SK-N-SH (cell line): Measurements from ENCODE around the gene TSPAN32. TPM values are rescaled to one million over a fixed set of nuclear protein-coding genes. Genes with fewer than 3 reads are reported as not detected.

Experiments
- CTCF ChIA-PET: fragments of 300-600, 350-600 bp; formaldehyde crosslinking; extraction: SDS; loops from one replicate; lab custom pipeline; 2021; lab: Yijun Ruan, JAX
- POLR2A ChIA-PET: fragments of 350-600 bp; sonication (Branson Sonifier 250); formaldehyde crosslinking; extraction: SDS; loops from one replicate; lab custom pipeline; 2020; ENCODE audit warnings: antibody characterized with exemption, inconsistent platforms; lab: Yijun Ruan, JAX
- DNase-seq: peaks from one replicate; pipeline ENCODE4 v3.0.0; 2012
- H2AFZ ChIP-seq: fragments of 200-600 bp; sonication (generic); 2 replicates; pipeline ENCODE4 v1.8.1; 2016; ENCODE audit warnings: antibody characterized with exemption, mild to moderate bottlenecking, low read depth
- H3F3A ChIP-seq: fragments of 200-600 bp; sonication (generic); replicated peaks from 2 replicates; pipeline ENCODE3; 2016; ENCODE audit warnings: antibody characterized with exemption, mild to moderate bottlenecking; ENCODE audit not compliant: insufficient read depth
- H3K27ac ChIP-seq, 2 experiments: fragments of 200-500 bp in 1 of 2; fragments of 200-600 bp in 1 of 2; sonication (Bioruptor generic) in 1 of 2; sonication (generic), shearing (Covaris generic) in 1 of 2; 2 replicates each; pipeline versions ENCODE4 v1.5.1 to v1.6.1; 2014 to 2016; ENCODE audit warnings: low read depth in 2 of 2, inconsistent platforms in 1 of 2, low read length in 1 of 2, mild to moderate bottlenecking in 1 of 2, mixed read lengths in 1 of 2
- H3K27me3 ChIP-seq: fragments of 200-600 bp; sonication (generic), shearing (Covaris generic); 2 replicates; pipeline ENCODE4 v1.6.1; 2016; ENCODE audit warnings: mixed run types; ENCODE audit not compliant: insufficient read depth
- H3K36me3 ChIP-seq, 2 experiments: fragments of 200-500 bp in 1 of 2; fragments of 200-600 bp in 1 of 2; sonication (Bioruptor generic) in 1 of 2; sonication (generic) in 1 of 2; replicated peaks in 1 of 2; 2 replicates each; pipeline versions ENCODE3 to v1.5.1; 2014 to 2016; ENCODE audit warnings: low read length in 1 of 2, mild to moderate bottlenecking in 1 of 2; ENCODE audit not compliant: insufficient read depth in 2 of 2, control insufficient read depth in 1 of 2
- H3K4me1 ChIP-seq, 2 experiments: fragments of 200-500 bp in 1 of 2; fragments of 200-600 bp in 1 of 2; sonication (Bioruptor generic) in 1 of 2; sonication (generic), shearing (Covaris generic) in 1 of 2; 2 replicates each; pipeline versions ENCODE4 v1.5.1 to v1.6.1; 2014 to 2016; ENCODE audit warnings: low read depth in 1 of 2, low read length in 1 of 2, mixed run types in 1 of 2; ENCODE audit not compliant: insufficient read depth in 2 of 2, control insufficient read depth in 1 of 2
- H3K4me2 ChIP-seq: fragments of 200-600 bp; sonication (generic), shearing (Covaris generic); 2 replicates; pipeline ENCODE4 v1.6.1; 2017; ENCODE audit warnings: mixed run types
- H3K4me3 ChIP-seq, 2 experiments: fragments of 200-500 bp in 1 of 2; fragments of 200-600 bp in 1 of 2; sonication (Bioruptor generic) in 1 of 2; sonication (generic), shearing (Covaris generic) in 1 of 2; 2 replicates each; pipeline versions ENCODE4 v1.5.1 to v1.8.1; 2014 to 2016; ENCODE audit warnings: low read depth in 2 of 2, inconsistent platforms in 1 of 2, low read length in 1 of 2, mild to moderate bottlenecking in 1 of 2, mixed read lengths in 1 of 2, moderate library complexity in 1 of 2
- H3K79me2 ChIP-seq: fragments of 200-600 bp; sonication (generic); 2 replicates; pipeline ENCODE4 v1.8.1; 2017; ENCODE audit warnings: mild to moderate bottlenecking; ENCODE audit not compliant: insufficient read depth
- H3K9ac ChIP-seq: fragments of 200-600 bp; sonication (generic); 2 replicates; pipeline ENCODE4 v1.6.1; 2017; ENCODE audit warnings: mixed run types
- H3K9me2 ChIP-seq: fragments of 200-600 bp; sonication (generic); 2 replicates; pipeline ENCODE4 v1.6.1; 2017; ENCODE audit warnings: mixed run types
- H3K9me3 ChIP-seq: fragments of 200-600 bp; sonication (generic); 2 replicates; pipeline ENCODE4 v1.6.1; 2017; ENCODE audit warnings: mixed run types, mild to moderate bottlenecking, moderate library complexity
- H4K20me1 ChIP-seq: fragments of 200-600 bp; sonication (generic); 2 replicates; pipeline ENCODE4 v1.6.1; 2017; ENCODE audit warnings: mild to moderate bottlenecking, mixed run types; ENCODE audit not compliant: insufficient read depth
- FOSL2 ChIP-seq: IDR thresholded peaks from 2 replicates; pipeline ENCODE4 v1.4.0; 2012; ENCODE audit warnings: low read depth, mild to moderate bottlenecking, moderate library complexity, borderline replicate concordance
- JUND ChIP-seq: IDR thresholded peaks from 2 replicates; pipeline ENCODE4 v1.4.0; 2012
- SIN3A ChIP-seq: IDR thresholded peaks from 2 replicates; pipeline ENCODE4 v1.6.1; 2012; ENCODE audit warnings: low read depth, mild to moderate bottlenecking, low read length, moderate library complexity, borderline replicate concordance
- YY1 ChIP-seq: IDR thresholded peaks from 2 replicates; pipeline ENCODE4 v1.4.0; 2012; ENCODE audit warnings: low read depth, mild to moderate bottlenecking
- WGBS: methylation state at CpG from one replicate; pipeline ENCODE4 v1.1.6; 2017; ENCODE audit warnings: low lambda C conversion rate; 5-methylcytosine and 5-hydroxymethylcytosine counted together
- polyA plus RNA-seq, 3 experiments: library from polyadenylated mRNA; depleted of rRNA; stranded (reverse); fragments of >200 nt; gene quantifications; 2 replicates each; pipeline ENCODE4 v1.2.3, GENCODE V29; 2012
- TF ChIP-seq, protein P1 (sequence below): IDR thresholded peaks from 2 replicates; pipeline ENCODE4 v1.4.0; 2012; ENCODE audit warnings: low read depth, borderline replicate concordance
- TF ChIP-seq, protein P2 (sequence below): IDR thresholded peaks from 2 replicates; pipeline ENCODE4 v1.4.0; 2012; ENCODE audit warnings: low read depth
- TF ChIP-seq, protein P3 (sequence below): IDR thresholded peaks from 2 replicates; pipeline ENCODE4; 2012
- TF ChIP-seq, protein P4 (sequence below): IDR thresholded peaks from 2 replicates; pipeline ENCODE4 v1.4.0; 2012; ENCODE audit warnings: low read depth, borderline replicate concordance

Gene TSPAN32
- polyA plus RNA-seq, 1 of the 3 experiments (the other 2 are of a cell fraction) = 0.12 TPM

DNA sequence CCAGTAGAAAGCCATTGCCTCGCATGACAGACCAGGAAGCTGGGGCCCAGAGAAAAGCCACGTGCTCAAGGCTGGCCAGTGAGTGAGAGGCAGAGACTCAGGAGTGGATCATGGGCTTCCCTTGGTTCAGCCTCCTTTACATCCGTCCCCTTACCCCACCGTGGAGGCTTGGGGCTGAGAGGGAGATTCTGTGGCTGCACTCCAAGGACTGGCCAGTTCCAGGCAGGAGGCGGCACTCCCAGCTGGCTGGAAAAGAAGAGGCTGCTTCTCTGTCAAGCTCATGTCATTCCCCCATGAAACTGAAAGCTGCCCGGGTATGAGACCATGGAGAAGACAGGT lies 24.8 kb upstream of the TSPAN32 start:
- H3K9ac ChIP-seq = no peak overlapping the region
- no peak for DNase-seq
- peaks cover 14% of the 10 kb centered on the region; the same call in 1 of the 2 replicates for H3K27me3 ChIP-seq
- H3K4me3 ChIP-seq = no peak overlapping the region
- H3K4me1 ChIP-seq = no peaks in the 10 kb centered on the region
- TF ChIP-seq YY1 = no peak
- TF ChIP-seq, protein P1, sequence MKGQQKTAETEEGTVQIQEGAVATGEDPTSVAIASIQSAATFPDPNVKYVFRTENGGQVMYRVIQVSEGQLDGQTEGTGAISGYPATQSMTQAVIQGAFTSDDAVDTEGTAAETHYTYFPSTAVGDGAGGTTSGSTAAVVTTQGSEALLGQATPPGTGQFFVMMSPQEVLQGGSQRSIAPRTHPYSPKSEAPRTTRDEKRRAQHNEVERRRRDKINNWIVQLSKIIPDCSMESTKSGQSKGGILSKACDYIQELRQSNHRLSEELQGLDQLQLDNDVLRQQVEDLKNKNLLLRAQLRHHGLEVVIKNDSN = peak; percentile 23; the same call in 1 of the 2 replicates
- POLR2A ChIA-PET = interaction anchor here (0.6 kb wide), 1 partner anchor 28 kb away, joined by 3 read pairs; no protein-coding TSS in a partner anchor
- H3K9me2 ChIP-seq = no peaks in the 10 kb centered on the region
- WGBS = 27% methylated on average over 6 of the region's 6 CpGs
- H2AFZ ChIP-seq = no peak overlapping the region; the same call in 1 of the 2 replicates
- no peaks in the 10 kb centered on the region for H3K79me2 ChIP-seq
- H4K20me1 ChIP-seq = no peaks in the 10 kb centered on the region
- H3K4me2 ChIP-seq = no peak overlapping the region
- no peaks in the 10 kb centered on the region for H3F3A ChIP-seq
- no peaks in the 10 kb centered on the region for H3K9me3 ChIP-seq
- no peaks in the 10 kb centered on the region for H3K36me3 ChIP-seq
- H3K27ac ChIP-seq = no peak overlapping the region
- CTCF ChIA-PET = interaction anchor here (0.8 to 1.1 kb wide), 3 partner anchors 8 to 143 kb away, joined by 3 read pairs; no protein-coding TSS in a partner anchor

DNA sequence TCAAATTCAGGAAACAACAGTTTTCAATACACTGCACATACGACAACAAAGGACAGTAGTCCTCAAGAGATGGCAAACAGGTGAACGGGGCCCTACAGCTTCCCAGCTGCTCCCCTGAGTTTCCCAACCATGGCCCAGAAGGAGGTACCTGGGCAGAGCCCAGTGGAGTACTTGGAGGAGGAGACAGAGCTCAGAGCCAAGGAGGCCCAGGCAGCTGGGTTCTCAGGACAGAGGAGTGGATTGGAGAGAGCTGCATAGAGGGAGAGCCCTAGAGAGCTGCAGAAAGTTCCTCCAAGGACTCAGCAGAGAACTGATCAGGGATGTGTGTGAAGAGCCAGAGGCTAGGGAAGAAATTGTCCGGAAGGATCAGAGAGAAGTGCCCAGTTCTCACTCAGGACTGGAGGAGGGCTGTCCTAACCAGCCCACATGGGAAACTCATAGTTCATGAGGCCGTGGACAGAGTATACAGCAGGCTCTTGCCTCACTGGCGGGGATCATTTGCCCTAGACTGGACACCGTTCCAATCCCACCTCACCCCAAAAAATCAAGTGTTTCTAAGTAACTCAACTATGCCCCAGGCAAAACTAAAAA lies 23.8 kb upstream of the TSPAN32 start:
- Histone ChIP-seq H2AFZ (no peak overlapping the region), H3K79me2 (no peaks in the 10 kb centered on the region), H3K4me3 (no peak overlapping the region), H3K4me1 (no peaks in the 10 kb centered on the region), H3K27ac (no peak overlapping the region), H3K27me3 (peaks cover 14% of the 10 kb centered on the region; the same call in 1 of the 2 replicates), H3K36me3 (no peaks in the 10 kb centered on the region), H3K9me3 (no peaks in the 10 kb centered on the region), H3K9me2 (no peaks in the 10 kb centered on the region), H3K4me2 (no peak overlapping the region), H4K20me1 (no peaks in the 10 kb centered on the region), H3F3A (no peaks in the 10 kb centered on the region), H3K9ac (no peak overlapping the region)
- TF ChIP-seq, protein P2, sequence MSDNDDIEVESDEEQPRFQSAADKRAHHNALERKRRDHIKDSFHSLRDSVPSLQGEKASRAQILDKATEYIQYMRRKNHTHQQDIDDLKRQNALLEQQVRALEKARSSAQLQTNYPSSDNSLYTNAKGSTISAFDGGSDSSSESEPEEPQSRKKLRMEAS = no peak
- TF ChIP-seq FOSL2 (no peak), YY1 (no peak), JUND (no peak), SIN3A (no peak)
- TF ChIP-seq, protein P3, sequence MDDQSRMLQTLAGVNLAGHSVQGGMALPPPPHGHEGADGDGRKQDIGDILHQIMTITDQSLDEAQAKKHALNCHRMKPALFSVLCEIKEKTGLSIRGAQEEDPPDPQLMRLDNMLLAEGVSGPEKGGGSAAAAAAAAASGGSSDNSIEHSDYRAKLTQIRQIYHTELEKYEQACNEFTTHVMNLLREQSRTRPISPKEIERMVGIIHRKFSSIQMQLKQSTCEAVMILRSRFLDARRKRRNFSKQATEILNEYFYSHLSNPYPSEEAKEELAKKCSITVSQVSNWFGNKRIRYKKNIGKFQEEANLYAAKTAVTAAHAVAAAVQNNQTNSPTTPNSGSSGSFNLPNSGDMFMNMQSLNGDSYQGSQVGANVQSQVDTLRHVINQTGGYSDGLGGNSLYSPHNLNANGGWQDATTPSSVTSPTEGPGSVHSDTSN = no peak
- TF ChIP-seq, protein P4, sequence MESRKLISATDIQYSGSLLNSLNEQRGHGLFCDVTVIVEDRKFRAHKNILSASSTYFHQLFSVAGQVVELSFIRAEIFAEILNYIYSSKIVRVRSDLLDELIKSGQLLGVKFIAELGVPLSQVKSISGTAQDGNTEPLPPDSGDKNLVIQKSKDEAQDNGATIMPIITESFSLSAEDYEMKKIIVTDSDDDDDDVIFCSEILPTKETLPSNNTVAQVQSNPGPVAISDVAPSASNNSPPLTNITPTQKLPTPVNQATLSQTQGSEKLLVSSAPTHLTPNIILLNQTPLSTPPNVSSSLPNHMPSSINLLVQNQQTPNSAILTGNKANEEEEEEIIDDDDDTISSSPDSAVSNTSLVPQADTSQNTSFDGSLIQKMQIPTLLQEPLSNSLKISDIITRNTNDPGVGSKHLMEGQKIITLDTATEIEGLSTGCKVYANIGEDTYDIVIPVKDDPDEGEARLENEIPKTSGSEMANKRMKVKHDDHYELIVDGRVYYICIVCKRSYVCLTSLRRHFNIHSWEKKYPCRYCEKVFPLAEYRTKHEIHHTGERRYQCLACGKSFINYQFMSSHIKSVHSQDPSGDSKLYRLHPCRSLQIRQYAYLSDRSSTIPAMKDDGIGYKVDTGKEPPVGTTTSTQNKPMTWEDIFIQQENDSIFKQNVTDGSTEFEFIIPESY = no peak
- ChIA-PET CTCF (no interaction called here), POLR2A (no interaction called here)
- 24% methylated on average over 6 of the region's 6 CpGs for WGBS
- DNase-seq = no peak
